Muscle layer of duodenum (tissue), 2 donors: ENCODE results near the gene KCNJ6.

ENCODE experiments used
- H3K27ac ChIP-seq: one replicate; pipeline ENCODE4 v1.7.0; 2013; ENCODE audit warnings: mild to moderate bottlenecking, low read length
- H3K27me3 ChIP-seq: one replicate; pipeline ENCODE4 v1.7.0; 2013; ENCODE audit warnings: low read depth, mild to moderate bottlenecking, control low read depth, low read length
- H3K36me3 ChIP-seq, 2 donors: one replicate each; pipeline ENCODE4 v1.7.0; 2013; ENCODE audit warnings: low read length in 2 of 2, control low read depth in 1 of 2, mild to moderate bottlenecking in 1 of 2; ENCODE audit not compliant: insufficient read depth in 2 of 2, control insufficient read depth in 1 of 2
- H3K4me1 ChIP-seq, 2 donors: one replicate each; pipeline ENCODE4 v1.7.0; 2013; ENCODE audit warnings: low read length in 2 of 2, mild to moderate bottlenecking in 2 of 2, control low read depth in 1 of 2, moderate library complexity in 1 of 2; ENCODE audit not compliant: insufficient read depth in 2 of 2, control insufficient read depth in 1 of 2
- H3K4me3 ChIP-seq, 2 donors: one replicate each; pipeline ENCODE4 v1.7.0; 2013; ENCODE audit warnings: low read length in 2 of 2, low read depth in 1 of 2, mild to moderate bottlenecking in 1 of 2
- H3K9me3 ChIP-seq, 2 donors: one replicate each; pipeline ENCODE4 v1.7.0; 2013; ENCODE audit warnings: low read length in 2 of 2, control low read depth in 1 of 2, mild to moderate bottlenecking in 1 of 2; ENCODE audit not compliant: control insufficient read depth in 1 of 2
- donor health status: healthy.

Gene KCNJ6

GRCh38 chr21:37561941-37562919, 354.0 kb downstream of the KCNJ6 start:
- H3K27ac ChIP-seq, result no peak overlapping the region
- H3K4me3 ChIP-seq, result no peak overlapping the region
- H3K9me3 ChIP-seq, result no peaks in the 10 kb centered on the region
- peaks cover 0 to 5% of the 10 kb centered on the region in 2 donors for H3K36me3 ChIP-seq
- no peaks in the 10 kb centered on the region for H3K27me3 ChIP-seq
- H3K4me1 ChIP-seq, result peaks cover 6 to 9% of the 10 kb centered on the region in 2 donors

- H3K4me1 ChIP-seq, result peaks cover 6 to 9% of the 10 kb centered on the region in 2 donors
- no peak overlapping the region for H3K4me3 ChIP-seq
- H3K9me3 ChIP-seq, result no peaks in the 10 kb centered on the region
- H3K27ac ChIP-seq, result no peak overlapping the region
- no peaks in the 10 kb centered on the region for H3K27me3 ChIP-seq
- H3K36me3 ChIP-seq, result peaks cover 0 to 5% of the 10 kb centered on the region in 2 donors
Observed at GRCh38 chr21:37561506-37561905, 354.8 kb downstream of the KCNJ6 start.

- Histone ChIP-seq H3K4me1 (peaks cover 6 to 9% of the 10 kb centered on the region in 2 donors), H3K27me3 (no peaks in the 10 kb centered on the region), H3K4me3 (no peak overlapping the region), H3K27ac (no peak overlapping the region), H3K9me3 (no peaks in the 10 kb centered on the region), H3K36me3 (peaks cover 0 to 5% of the 10 kb centered on the region in 2 donors)
Observed at GRCh38 chr21:37560385-37560784, 355.9 kb downstream of the KCNJ6 start.

GRCh38 chr21:37558676-37559211, 357.5 kb downstream of the KCNJ6 start:
- Histone ChIP-seq H3K4me1 (peaks cover 0 to 9% of the 10 kb centered on the region in 2 donors), H3K27me3 (no peaks in the 10 kb centered on the region), H3K27ac (no peak overlapping the region), H3K9me3 (no peaks in the 10 kb centered on the region), H3K4me3 (no peak overlapping the region), H3K36me3 (no peaks in the 10 kb centered on the region)
